DND-41 (cell line): Measurements from ENCODE around the gene LTBP1.

Source experiments
- ATAC-seq: fragments of 200-7000 bp; cut with Tn5 transposase; 3 replicates; pipeline ENCODE4 v1.9.1; 2021; ENCODE audit warnings: low read depth; ENCODE audit not compliant: insufficient read depth
- DNase-seq: peaks from one replicate; pipeline ENCODE4 v3.0.0-alpha.2; 2020
- H2AFZ ChIP-seq: 2 replicates; pipeline ENCODE4 v1.6.0; 2012; ENCODE audit warnings: low read depth, low read length
- H3K27ac ChIP-seq: 2 replicates; pipeline ENCODE4 v1.5.1; 2012; ENCODE audit warnings: low read length, inconsistent platforms
- H3K27me3 ChIP-seq: fragments of 200-600 bp; sonication (generic); 2 replicates; pipeline ENCODE4 v1.6.0; 2012; ENCODE audit warnings: low read length, mild to moderate bottlenecking, inconsistent platforms; ENCODE audit not compliant: insufficient read depth, poor library complexity
- H3K36me3 ChIP-seq: 2 replicates; pipeline ENCODE4 v1.5.1; 2012; ENCODE audit warnings: low read length, inconsistent platforms; ENCODE audit not compliant: insufficient read depth
- H3K4me1 ChIP-seq: 2 replicates; pipeline ENCODE4 v1.5.1; 2012; ENCODE audit warnings: mild to moderate bottlenecking, low read length; ENCODE audit not compliant: insufficient read depth
- H3K4me2 ChIP-seq: 2 replicates; pipeline ENCODE4 v1.6.0; 2012; ENCODE audit warnings: mild to moderate bottlenecking, moderate library complexity, low read length, inconsistent platforms; ENCODE audit not compliant: insufficient read depth
- H3K4me3 ChIP-seq, 2 experiments: fragments of 200-600 bp in 1 of 2; shearing (Covaris generic) in 1 of 2; 2 replicates each; pipeline ENCODE4 v1.5.1; 2012 to 2016; ENCODE audit warnings: inconsistent platforms in 2 of 2, low read length in 2 of 2, mild to moderate bottlenecking in 2 of 2, low read depth in 1 of 2, moderate library complexity in 1 of 2
- H3K79me2 ChIP-seq: 2 replicates; pipeline ENCODE4 v1.6.0; 2012; ENCODE audit warnings: low read length, inconsistent platforms; ENCODE audit not compliant: insufficient read depth
- H3K9ac ChIP-seq: 2 replicates; pipeline ENCODE4 v1.6.0; 2012; ENCODE audit warnings: low read depth, mild to moderate bottlenecking, inconsistent platforms, low read length, moderate library complexity
- H3K9me3 ChIP-seq: 2 replicates; pipeline ENCODE4 v1.5.1; 2012; ENCODE audit warnings: low read length, moderate library complexity, mild to moderate bottlenecking, inconsistent platforms; ENCODE audit not compliant: insufficient read depth, severe bottlenecking
- H4K20me1 ChIP-seq: 2 replicates; pipeline ENCODE4 v1.6.0; 2012; ENCODE audit warnings: low read length; ENCODE audit not compliant: insufficient read depth
- EZH2 ChIP-seq: IDR thresholded peaks from 3 replicates; pipeline ENCODE4 v1.6.1; 2012; ENCODE audit warnings: borderline replicate concordance, low read depth, mild to moderate bottlenecking, moderate library complexity, low read length, inconsistent platforms; ENCODE audit not compliant: severe bottlenecking
- TF ChIP-seq, protein P1 (sequence below): IDR thresholded peaks from 2 replicates; pipeline ENCODE4 v1.5.1; 2012; ENCODE audit warnings: borderline replicate concordance, low read length, moderate library complexity, mild to moderate bottlenecking; ENCODE audit not compliant: poor library complexity, severe bottlenecking; ENCODE audit errors: extremely low read depth

LTBP1 gene

DNA sequence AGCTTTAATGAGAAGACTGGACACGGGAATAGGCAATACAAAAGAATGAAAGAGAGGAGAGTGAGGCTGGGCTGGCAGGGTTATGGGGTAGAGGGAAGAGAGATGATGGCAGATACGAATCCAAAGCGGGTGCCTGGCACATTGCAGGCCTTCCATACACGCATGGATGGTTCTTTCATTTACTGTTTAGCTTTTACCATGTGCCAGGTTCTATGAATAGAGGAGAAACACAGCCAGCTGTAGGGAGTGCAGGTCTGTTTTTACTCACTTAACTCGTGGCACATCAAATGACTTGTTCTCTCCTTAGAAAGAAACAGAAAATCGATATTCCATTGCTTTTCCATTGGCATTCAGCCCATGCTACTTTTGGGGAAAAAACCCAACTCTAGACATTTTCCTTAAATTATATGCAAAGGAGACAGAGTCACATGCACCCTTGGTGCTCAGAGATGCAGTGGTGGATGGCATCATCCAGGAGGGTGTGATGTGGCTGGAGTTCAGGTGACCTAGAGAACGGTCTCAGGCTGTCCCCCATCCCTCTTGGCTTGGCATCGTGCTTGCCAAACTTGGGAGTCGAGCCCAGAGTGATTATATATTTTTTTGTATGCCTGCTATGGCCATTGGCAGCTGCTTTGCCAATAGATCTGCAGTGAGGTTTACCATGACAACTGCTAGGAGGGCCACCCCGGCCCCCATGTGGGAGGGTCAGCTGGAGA is 6.2 kb downstream of the LTBP1 start:
- Histone ChIP-seq H3K79me2 (no peaks in the 10 kb centered on the region), H2AFZ (no peak overlapping the region), H4K20me1 (no peaks in the 10 kb centered on the region), H3K27me3 (peaks cover 2% of the 10 kb centered on the region), H3K4me3 (no peak overlapping the region), H3K9ac (no peak overlapping the region), H3K36me3 (no peaks in the 10 kb centered on the region), H3K4me1 (peaks cover 3% of the 10 kb centered on the region; the same call in 1 of the 2 replicates), H3K27ac (no peak overlapping the region), H3K9me3 (no peaks in the 10 kb centered on the region), H3K4me2 (no peak overlapping the region)
- TF ChIP-seq EZH2, result no peak
- TF ChIP-seq, protein P1, sequence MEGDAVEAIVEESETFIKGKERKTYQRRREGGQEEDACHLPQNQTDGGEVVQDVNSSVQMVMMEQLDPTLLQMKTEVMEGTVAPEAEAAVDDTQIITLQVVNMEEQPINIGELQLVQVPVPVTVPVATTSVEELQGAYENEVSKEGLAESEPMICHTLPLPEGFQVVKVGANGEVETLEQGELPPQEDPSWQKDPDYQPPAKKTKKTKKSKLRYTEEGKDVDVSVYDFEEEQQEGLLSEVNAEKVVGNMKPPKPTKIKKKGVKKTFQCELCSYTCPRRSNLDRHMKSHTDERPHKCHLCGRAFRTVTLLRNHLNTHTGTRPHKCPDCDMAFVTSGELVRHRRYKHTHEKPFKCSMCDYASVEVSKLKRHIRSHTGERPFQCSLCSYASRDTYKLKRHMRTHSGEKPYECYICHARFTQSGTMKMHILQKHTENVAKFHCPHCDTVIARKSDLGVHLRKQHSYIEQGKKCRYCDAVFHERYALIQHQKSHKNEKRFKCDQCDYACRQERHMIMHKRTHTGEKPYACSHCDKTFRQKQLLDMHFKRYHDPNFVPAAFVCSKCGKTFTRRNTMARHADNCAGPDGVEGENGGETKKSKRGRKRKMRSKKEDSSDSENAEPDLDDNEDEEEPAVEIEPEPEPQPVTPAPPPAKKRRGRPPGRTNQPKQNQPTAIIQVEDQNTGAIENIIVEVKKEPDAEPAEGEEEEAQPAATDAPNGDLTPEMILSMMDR, result no peak
- no peak for ATAC-seq
- DNase-seq, result no peak

- ATAC-seq (no peak), DNase-seq (no peak)
- Histone ChIP-seq H3K27me3 (no peaks in the 10 kb centered on the region), H3K79me2 (no peaks in the 10 kb centered on the region), H2AFZ (no peak overlapping the region), H3K4me1 (no peaks in the 10 kb centered on the region), H3K9me3 (no peaks in the 10 kb centered on the region), H3K9ac (no peak overlapping the region), H3K4me3 (no peak overlapping the region), H3K36me3 (no peaks in the 10 kb centered on the region), H3K4me2 (no peak overlapping the region), H3K27ac (no peak overlapping the region), H4K20me1 (no peaks in the 10 kb centered on the region)
- TF ChIP-seq, protein P1, result no peak
- no peak for TF ChIP-seq EZH2
Measured at GRCh38 chr2:32954206-32954605, 7.5 kb downstream of the LTBP1 start.

GRCh38 chr2:32958821-32959220 is 12.1 kb downstream of the LTBP1 start:
- H3K9ac ChIP-seq, result no peak overlapping the region
- DNase-seq (no peak), ATAC-seq (no peak)
- TF ChIP-seq, protein P1, result no peak
- no peak for TF ChIP-seq EZH2
- H3K4me3 ChIP-seq, result no peak overlapping the region
- H3K79me2 ChIP-seq, result no peaks in the 10 kb centered on the region
- no peaks in the 10 kb centered on the region for H4K20me1 ChIP-seq
- H3K4me1 ChIP-seq, result no peaks in the 10 kb centered on the region
- no peaks in the 10 kb centered on the region for H3K36me3 ChIP-seq
- no peak overlapping the region for H3K4me2 ChIP-seq
- H3K27me3 ChIP-seq, result no peaks in the 10 kb centered on the region
- no peak overlapping the region for H2AFZ ChIP-seq
- H3K27ac ChIP-seq, result no peak overlapping the region
- H3K9me3 ChIP-seq, result no peaks in the 10 kb centered on the region

DNA sequence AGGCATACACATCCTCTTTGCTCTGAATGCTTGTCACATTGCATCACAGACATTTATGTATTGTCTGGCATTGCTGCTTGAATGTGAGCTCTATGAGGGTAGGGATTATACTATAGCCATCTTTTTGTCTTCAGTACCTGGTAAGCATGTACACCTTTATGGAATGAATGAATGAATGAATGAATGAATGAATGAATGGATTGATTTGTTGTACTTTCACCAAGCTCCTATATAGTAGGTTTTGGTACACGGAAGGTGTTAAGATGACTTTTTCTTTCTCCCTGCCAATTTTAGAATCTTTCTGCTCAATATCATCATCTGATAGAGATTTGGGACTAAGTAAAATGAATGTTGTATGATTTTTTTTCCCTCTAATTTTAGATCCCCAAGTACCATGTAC is 13.5 kb downstream of the LTBP1 start:
- no peak overlapping the region for H3K4me2 ChIP-seq
- no peak overlapping the region for H3K9ac ChIP-seq
- DNase-seq, result no peak
- no peaks in the 10 kb centered on the region for H3K79me2 ChIP-seq
- no peak for TF ChIP-seq EZH2
- TF ChIP-seq, protein P1, result no peak
- no peaks in the 10 kb centered on the region for H4K20me1 ChIP-seq
- no peaks in the 10 kb centered on the region for H3K9me3 ChIP-seq
- H2AFZ ChIP-seq, result no peak overlapping the region
- no peaks in the 10 kb centered on the region for H3K36me3 ChIP-seq
- no peaks in the 10 kb centered on the region for H3K4me1 ChIP-seq
- no peak overlapping the region for H3K4me3 ChIP-seq
- H3K27me3 ChIP-seq, result no peaks in the 10 kb centered on the region
- no peak for ATAC-seq
- H3K27ac ChIP-seq, result no peak overlapping the region
